AG04450 (cell line): ENCODE measurements around the gene FBXO9. TPM values are rescaled to one million over a fixed set of nuclear protein-coding genes. Genes with fewer than 3 reads are reported as not detected.

Experiments
- CTCF ChIA-PET: fragments of 300-600, 350-600 bp; formaldehyde crosslinking; extraction: SDS; loops from one replicate; lab custom pipeline; 2022; ENCODE audit warnings: antibody characterized with exemption, inconsistent platforms; lab: Charles Lee
- POLR2A ChIA-PET: fragments of 350-600 bp; formaldehyde crosslinking; extraction: SDS; loops from one replicate; lab custom pipeline; 2021; ENCODE audit warnings: antibody characterized with exemption, inconsistent platforms; lab: Yijun Ruan, JAX
- DNase-seq: peaks from one replicate; pipeline ENCODE4 v3.0.0-alpha.2; 2011; ENCODE audit warnings: low read depth, low spot score
- H3K27ac ChIP-seq: one replicate; pipeline ENCODE4 v1.5.1; 2012; ENCODE audit warnings: low read depth, low read length, control low read depth
- H3K27me3 ChIP-seq: one replicate; pipeline ENCODE4 v1.6.0; 2012; ENCODE audit warnings: low read length; ENCODE audit not compliant: control insufficient read depth, insufficient read depth
- H3K4me3 ChIP-seq: 2 replicates; pipeline ENCODE4 v1.5.1; 2011; ENCODE audit warnings: mild to moderate bottlenecking, low read depth, low read length, control low read depth
- H3K9me3 ChIP-seq: 2 replicates; pipeline ENCODE4 v1.5.1; 2012; ENCODE audit warnings: low read length; ENCODE audit not compliant: control insufficient read depth, insufficient read depth
- polyA plus RNA-seq: library from polyadenylated mRNA; depleted of rRNA; stranded (reverse); fragments of >200 nt; gene quantifications from 2 replicates; pipeline ENCODE4 v1.2.3, GENCODE V29; 2011
- TF ChIP-seq, protein P1 (sequence below): IDR thresholded peaks from 2 replicates; pipeline ENCODE4 v1.5.1; 2011; ENCODE audit warnings: low read depth, low read length, control low read depth, inconsistent platforms

FBXO9 gene
- polyA plus RNA-seq, 1 experiment = 90.2 TPM

DNA sequence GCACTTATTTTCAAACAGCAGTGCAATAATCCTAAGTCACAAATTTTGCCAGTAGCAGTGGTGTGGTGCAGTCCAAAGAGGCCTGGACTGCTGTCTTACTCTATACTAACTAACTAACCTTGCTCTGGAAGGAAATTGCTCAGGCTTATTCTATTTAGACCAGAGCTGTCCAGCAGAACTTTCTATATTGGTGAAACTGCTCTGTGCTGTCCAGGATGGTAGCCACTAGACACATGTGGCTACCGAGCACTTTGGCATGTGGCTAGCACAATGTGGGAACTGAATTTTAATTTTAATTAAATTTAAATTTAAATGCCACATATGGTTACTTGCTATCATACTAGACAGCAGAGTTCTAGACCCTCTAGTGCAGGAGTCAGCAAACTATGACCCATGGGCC, 27.1 kb upstream of the FBXO9 start:
- ChIA-PET POLR2A (interaction anchor here (1.0 kb wide), 1 partner anchor 43 kb away, joined by 3 read pairs; no protein-coding TSS in a partner anchor), CTCF (interaction anchor here (1.6 kb wide), 1 partner anchor 44 kb away, joined by 3 read pairs; no protein-coding TSS in a partner anchor)
- TF ChIP-seq, protein P1, sequence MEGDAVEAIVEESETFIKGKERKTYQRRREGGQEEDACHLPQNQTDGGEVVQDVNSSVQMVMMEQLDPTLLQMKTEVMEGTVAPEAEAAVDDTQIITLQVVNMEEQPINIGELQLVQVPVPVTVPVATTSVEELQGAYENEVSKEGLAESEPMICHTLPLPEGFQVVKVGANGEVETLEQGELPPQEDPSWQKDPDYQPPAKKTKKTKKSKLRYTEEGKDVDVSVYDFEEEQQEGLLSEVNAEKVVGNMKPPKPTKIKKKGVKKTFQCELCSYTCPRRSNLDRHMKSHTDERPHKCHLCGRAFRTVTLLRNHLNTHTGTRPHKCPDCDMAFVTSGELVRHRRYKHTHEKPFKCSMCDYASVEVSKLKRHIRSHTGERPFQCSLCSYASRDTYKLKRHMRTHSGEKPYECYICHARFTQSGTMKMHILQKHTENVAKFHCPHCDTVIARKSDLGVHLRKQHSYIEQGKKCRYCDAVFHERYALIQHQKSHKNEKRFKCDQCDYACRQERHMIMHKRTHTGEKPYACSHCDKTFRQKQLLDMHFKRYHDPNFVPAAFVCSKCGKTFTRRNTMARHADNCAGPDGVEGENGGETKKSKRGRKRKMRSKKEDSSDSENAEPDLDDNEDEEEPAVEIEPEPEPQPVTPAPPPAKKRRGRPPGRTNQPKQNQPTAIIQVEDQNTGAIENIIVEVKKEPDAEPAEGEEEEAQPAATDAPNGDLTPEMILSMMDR = no peak

DNA sequence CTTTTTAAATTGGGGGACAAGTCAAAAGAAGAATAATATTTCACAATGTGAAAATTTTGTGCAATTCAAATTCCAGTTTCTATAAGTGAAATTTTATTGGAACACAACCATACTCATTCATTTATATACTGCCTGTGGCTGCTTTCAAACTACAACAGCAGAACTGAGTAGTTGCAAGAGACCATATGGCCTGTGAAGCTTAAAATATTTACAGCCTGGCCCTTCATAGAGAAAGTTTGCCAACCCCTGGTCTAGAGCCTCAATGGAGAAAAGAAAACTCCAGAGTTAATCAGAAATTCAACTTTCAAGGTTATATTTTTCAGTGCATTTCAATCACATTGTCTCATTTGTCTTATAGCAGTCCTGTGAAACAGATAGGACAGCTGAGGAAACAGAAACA, 26.6 kb upstream of the FBXO9 start:
- ChIA-PET CTCF (interaction anchor here (1.6 kb wide), 1 partner anchor 44 kb away, joined by 3 read pairs; no protein-coding TSS in a partner anchor), POLR2A (interaction anchor here (1.0 kb wide), 1 partner anchor 43 kb away, joined by 3 read pairs; no protein-coding TSS in a partner anchor)
- H3K4me3 ChIP-seq = no peak overlapping the region

More for the DNA sequence above, 27.1 kb upstream of the FBXO9 start:
- DNase-seq = no peak
- Histone ChIP-seq H3K4me3 (no peak overlapping the region), H3K27ac (no peak overlapping the region), H3K27me3 (no peaks in the 10 kb centered on the region), H3K9me3 (no peaks in the 10 kb centered on the region)

DNA sequence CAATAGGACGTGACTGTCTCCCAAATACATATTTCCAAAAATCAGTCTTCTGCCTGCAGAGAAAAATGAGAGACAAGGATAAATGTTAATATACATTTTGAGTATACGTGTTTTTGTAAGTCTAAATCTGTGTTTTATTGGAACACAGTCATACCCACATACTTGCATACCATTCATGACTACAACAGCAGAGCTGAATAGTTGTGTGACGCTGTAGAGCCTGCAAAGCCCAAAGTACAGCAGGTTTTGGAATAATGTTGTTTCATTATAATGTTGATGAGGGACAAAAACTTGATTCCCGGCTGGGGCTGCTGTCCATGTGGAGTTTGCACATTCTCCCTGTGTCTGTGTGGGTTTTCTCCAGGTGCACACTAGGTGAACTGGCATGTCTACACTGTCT, 23.8 kb upstream of the FBXO9 start:
- DNase-seq = no peak
- Histone ChIP-seq H3K27me3 (no peaks in the 10 kb centered on the region), H3K27ac (peak overlapping the region; percentile 93), H3K4me3 (no peak overlapping the region; the same call in 1 of the 2 replicates), H3K9me3 (no peaks in the 10 kb centered on the region)
- ChIA-PET POLR2A (interaction anchor here (0.9 to 2.0 kb wide), 4 partner anchors 8 to 47 kb away, joined by 3 to 14 read pairs (median 6); partner anchors contain the start of gene GSTA4), CTCF (interaction anchor here (2.9 kb wide), 1 partner anchor 47 kb away, joined by 30 read pairs; the partner anchor contains the start of gene GSTA4)
- TF ChIP-seq, protein P1 = no peak

More for the DNA sequence above, 26.6 kb upstream of the FBXO9 start:
- TF ChIP-seq, protein P1 = no peak
- DNase-seq = no peak
- H3K27ac ChIP-seq = no peak overlapping the region
- H3K9me3 ChIP-seq = no peaks in the 10 kb centered on the region
- no peaks in the 10 kb centered on the region for H3K27me3 ChIP-seq

DNA sequence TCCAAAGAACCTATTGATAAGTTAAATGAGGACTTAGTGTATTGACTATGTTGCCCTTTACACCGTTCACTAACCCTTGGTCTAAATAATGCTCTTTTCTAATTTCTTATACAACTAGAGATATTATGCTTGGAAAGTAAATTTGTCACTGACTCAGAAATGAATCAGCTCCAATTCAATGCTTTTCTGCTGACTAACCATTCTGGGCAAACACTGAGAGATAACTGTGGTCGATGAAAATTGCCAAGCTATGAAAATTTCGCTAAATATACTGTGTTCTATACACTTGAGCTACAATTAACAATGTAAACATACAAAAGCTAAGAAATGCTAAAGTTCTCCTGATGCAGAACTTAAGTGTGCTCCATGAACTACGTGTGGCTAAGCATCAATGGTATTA, 23.1 kb upstream of the FBXO9 start:
- ChIA-PET CTCF (interaction anchor here (0.6 to 2.9 kb wide), 3 partner anchors 12 to 160 kb away, joined by 3 to 30 read pairs (median 3); partner anchors contain the start of gene GSTA4), POLR2A (interaction anchor here (0.6 to 2.0 kb wide), 5 partner anchors 9 to 629 kb away, joined by 3 to 14 read pairs (median 5); partner anchors contain the start of gene GSTA4)
- TF ChIP-seq, protein P1 = no peak
- Histone ChIP-seq H3K27me3 (no peaks in the 10 kb centered on the region), H3K27ac (peak overlapping the region; percentile 79), H3K9me3 (no peaks in the 10 kb centered on the region), H3K4me3 (no peak overlapping the region)
- DNase-seq = peak; percentile 79

DNA sequence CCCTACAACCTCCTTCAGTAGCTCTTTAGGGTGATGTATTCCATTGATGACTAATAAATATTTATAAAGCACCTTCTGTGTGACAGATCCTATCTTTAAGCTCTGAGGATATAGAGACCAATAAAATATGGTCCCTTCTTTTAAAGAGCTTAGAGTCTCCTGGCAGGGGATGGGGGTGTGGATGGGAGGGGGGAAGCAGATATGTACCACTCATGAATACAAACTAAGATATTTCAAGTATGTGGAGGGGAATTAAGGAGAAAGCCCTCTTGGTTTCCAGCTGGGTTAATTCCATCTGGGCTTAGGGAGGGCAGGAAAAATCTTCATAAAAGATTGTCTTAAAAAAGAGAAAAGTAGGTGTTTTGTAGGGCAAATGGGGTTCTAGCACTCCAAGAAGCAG, 21.6 kb upstream of the FBXO9 start:
- Histone ChIP-seq H3K27me3 (no peaks in the 10 kb centered on the region), H3K4me3 (no peak overlapping the region), H3K9me3 (no peaks in the 10 kb centered on the region), H3K27ac (peak overlapping the region; percentile 79)
- no peak for DNase-seq
- POLR2A ChIA-PET = interaction anchor here (0.6 to 1.1 kb wide), 4 partner anchors 10 to 49 kb away, joined by 3 to 9 read pairs (median 3); partner anchors contain the start of gene GSTA4
- CTCF ChIA-PET = interaction anchor here (0.6 to 2.9 kb wide), 6 partner anchors 47 to 636 kb away, joined by 3 to 30 read pairs (median 3); partner anchors contain the start of gene GSTA4
- TF ChIP-seq, protein P1 = no peak
